ENCODE results near the gene SPR.
A peak's percentile ranks its signal among the peaks of the same experiment; 100 is the strongest.

The SPR gene

DNA sequence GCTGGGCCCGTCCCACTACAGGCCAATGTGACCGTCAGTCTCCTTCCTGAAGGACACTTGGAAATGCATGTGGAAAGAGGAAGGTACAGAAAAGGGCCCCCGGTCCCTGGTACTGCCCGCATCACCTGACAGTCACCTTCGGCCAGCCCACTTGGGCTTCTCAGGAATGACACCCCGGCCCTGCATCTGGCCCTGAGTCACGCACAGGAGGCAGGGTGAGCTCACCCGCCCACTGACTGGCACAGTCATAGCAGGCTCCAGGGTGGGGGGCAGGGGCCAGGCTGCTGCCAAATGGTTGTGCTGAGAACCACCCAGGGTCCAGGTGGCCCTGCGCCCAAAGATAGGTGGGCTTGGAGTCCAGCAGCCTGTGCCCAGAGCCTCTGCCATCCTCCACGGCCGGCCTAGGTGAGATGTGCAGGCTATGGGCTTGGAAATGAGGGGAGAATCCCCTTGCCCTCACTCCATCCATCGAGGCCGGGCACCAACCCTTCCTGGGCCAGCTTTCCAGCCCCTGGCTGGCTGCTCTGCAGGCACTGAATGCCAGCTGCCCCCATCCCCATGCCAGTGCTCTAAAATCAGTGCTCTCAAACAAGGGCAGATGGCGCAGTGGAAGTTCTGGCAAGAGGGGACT is 44.2 kb downstream of the SPR start:
- H3K9me3 ChIP-seq (ENCODE audit: insufficient read depth, low read length, severe bottlenecking) = no peaks in the 10 kb centered on the region
- ATAC-seq (ENCODE audit: insufficient read depth, low read depth) (no peak), DNase-seq (no peak)
- no peaks in the 10 kb centered on the region for H3K36me3 ChIP-seq (ENCODE audit: insufficient read depth, low read length)
- H3K4me2 ChIP-seq (ENCODE audit: insufficient read depth, low read length) = no peak overlapping the region
- no peak overlapping the region for H3K27ac ChIP-seq (ENCODE audit: low read length)
- no peak overlapping the region for H3K4me3 ChIP-seq (ENCODE audit: low read depth in 1 of 2, low read length in 2 of 2)
- H3K79me2 ChIP-seq (ENCODE audit: insufficient read depth, low read length) = no peaks in the 10 kb centered on the region
- no peaks in the 10 kb centered on the region for H3K4me1 ChIP-seq (ENCODE audit: insufficient read depth, low read length)
- no peak overlapping the region for H3K9ac ChIP-seq (ENCODE audit: low read depth, low read length)
- peaks cover 3% of the 10 kb centered on the region for H4K20me1 ChIP-seq (ENCODE audit: insufficient read depth, low read length)
- TF ChIP-seq, protein P1, sequence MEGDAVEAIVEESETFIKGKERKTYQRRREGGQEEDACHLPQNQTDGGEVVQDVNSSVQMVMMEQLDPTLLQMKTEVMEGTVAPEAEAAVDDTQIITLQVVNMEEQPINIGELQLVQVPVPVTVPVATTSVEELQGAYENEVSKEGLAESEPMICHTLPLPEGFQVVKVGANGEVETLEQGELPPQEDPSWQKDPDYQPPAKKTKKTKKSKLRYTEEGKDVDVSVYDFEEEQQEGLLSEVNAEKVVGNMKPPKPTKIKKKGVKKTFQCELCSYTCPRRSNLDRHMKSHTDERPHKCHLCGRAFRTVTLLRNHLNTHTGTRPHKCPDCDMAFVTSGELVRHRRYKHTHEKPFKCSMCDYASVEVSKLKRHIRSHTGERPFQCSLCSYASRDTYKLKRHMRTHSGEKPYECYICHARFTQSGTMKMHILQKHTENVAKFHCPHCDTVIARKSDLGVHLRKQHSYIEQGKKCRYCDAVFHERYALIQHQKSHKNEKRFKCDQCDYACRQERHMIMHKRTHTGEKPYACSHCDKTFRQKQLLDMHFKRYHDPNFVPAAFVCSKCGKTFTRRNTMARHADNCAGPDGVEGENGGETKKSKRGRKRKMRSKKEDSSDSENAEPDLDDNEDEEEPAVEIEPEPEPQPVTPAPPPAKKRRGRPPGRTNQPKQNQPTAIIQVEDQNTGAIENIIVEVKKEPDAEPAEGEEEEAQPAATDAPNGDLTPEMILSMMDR (IDR thresholded peaks at IDR 0.05; ENCODE audit: borderline replicate concordance, extremely low read depth, low read length, poor library complexity, severe bottlenecking) = no peak
- no peak for TF ChIP-seq EZH2 (IDR thresholded peaks at IDR 0.05; ENCODE audit: borderline replicate concordance, low read depth, low read length, severe bottlenecking)
- peaks cover 13% of the 10 kb centered on the region for H3K27me3 ChIP-seq (ENCODE audit: insufficient read depth, low read length, poor library complexity)
- no peak overlapping the region for H2AFZ ChIP-seq (ENCODE audit: low read depth, low read length)

DNA sequence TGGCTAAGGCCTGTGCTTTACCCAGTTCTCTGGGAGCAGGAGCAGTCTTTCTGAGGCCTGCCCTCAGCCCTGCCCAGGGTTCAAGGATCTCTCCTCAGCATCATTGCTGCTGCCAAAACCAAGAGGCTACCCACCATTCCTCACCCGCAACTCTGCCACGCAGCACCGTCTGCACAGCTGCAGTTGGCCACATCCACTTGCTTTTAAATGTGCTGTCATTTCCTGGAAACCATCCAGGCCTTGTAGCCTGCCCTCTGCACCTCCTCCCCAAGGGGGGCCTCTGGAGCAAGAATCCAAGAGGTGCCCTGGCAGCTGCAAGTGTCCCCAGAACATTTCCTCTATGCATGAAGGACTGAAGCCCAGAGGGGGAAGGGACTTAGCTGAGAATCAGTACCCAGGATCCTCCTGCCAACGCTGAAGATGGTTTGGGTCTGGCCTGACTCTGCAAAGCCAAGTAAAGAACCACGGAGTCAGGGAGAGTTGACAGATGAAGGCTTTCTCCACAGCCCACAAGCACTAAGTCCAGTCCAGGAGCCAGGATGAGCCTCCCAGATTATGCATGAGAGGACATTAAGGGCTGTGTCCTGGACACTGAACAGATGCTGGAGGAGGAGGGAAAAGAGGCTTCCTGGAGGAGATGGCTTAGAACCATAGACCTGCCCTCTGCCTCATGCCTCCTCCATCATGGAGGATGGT is 45.0 kb downstream of the SPR start:
- no peaks in the 10 kb centered on the region for H3K36me3 ChIP-seq (ENCODE audit: insufficient read depth, low read length)
- H3K4me2 ChIP-seq (ENCODE audit: insufficient read depth, low read length) = no peak overlapping the region
- peak; percentile 35 for DNase-seq
- H3K9me3 ChIP-seq (ENCODE audit: insufficient read depth, low read length, severe bottlenecking) = no peaks in the 10 kb centered on the region
- peaks cover 5% of the 10 kb centered on the region for H3K27me3 ChIP-seq (ENCODE audit: insufficient read depth, low read length, poor library complexity)
- H3K4me1 ChIP-seq (ENCODE audit: insufficient read depth, low read length) = no peaks in the 10 kb centered on the region
- no peak overlapping the region for H3K27ac ChIP-seq (ENCODE audit: low read length)
- no peak overlapping the region for H3K9ac ChIP-seq (ENCODE audit: low read depth, low read length)
- peak; percentile 73 for ATAC-seq (ENCODE audit: insufficient read depth, low read depth)
- H3K79me2 ChIP-seq (ENCODE audit: insufficient read depth, low read length) = no peaks in the 10 kb centered on the region
- peaks cover 3% of the 10 kb centered on the region for H4K20me1 ChIP-seq (ENCODE audit: insufficient read depth, low read length)
- no peak for TF ChIP-seq EZH2 (IDR thresholded peaks at IDR 0.05; ENCODE audit: borderline replicate concordance, low read depth, low read length, severe bottlenecking)
- no peak overlapping the region for H3K4me3 ChIP-seq (ENCODE audit: low read depth in 1 of 2, low read length in 2 of 2)
- no peak overlapping the region for H2AFZ ChIP-seq (ENCODE audit: low read depth, low read length)

DNA sequence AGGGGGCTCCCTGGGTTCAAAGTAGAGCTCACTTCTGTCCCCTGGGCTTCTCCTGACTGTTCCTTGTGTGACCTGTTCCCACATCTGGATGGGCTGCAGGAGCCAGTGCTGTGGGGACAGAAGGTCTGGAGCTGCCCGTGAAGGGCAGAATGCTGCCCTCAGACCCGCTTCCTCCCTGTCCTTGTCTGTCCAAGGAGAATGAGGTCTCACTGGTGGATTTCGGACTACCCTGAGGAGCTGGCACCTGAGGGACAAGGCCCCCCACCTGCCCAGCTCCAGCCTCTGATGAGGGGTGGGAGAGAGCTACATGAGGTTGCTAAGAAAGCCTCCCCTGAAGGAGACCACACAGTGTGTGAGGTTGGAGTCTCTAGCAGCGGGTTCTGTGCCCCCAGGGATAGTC is 45.6 kb downstream of the SPR start:
- ATAC-seq (ENCODE audit: insufficient read depth, low read depth) (no peak), DNase-seq (no peak)
- Histone ChIP-seq H3K79me2 (ENCODE audit: insufficient read depth, low read length) (no peaks in the 10 kb centered on the region), H3K36me3 (ENCODE audit: insufficient read depth, low read length) (no peaks in the 10 kb centered on the region), H3K4me3 (ENCODE audit: low read depth in 1 of 2, low read length in 2 of 2) (no peak overlapping the region), H3K4me1 (ENCODE audit: insufficient read depth, low read length) (no peaks in the 10 kb centered on the region), H3K9me3 (ENCODE audit: insufficient read depth, low read length, severe bottlenecking) (no peaks in the 10 kb centered on the region), H2AFZ (ENCODE audit: low read depth, low read length) (no peak overlapping the region), H3K27me3 (ENCODE audit: insufficient read depth, low read length, poor library complexity) (peaks cover 3% of the 10 kb centered on the region), H4K20me1 (ENCODE audit: insufficient read depth, low read length) (peaks cover 3% of the 10 kb centered on the region), H3K9ac (ENCODE audit: low read depth, low read length) (no peak overlapping the region), H3K27ac (ENCODE audit: low read length) (no peak overlapping the region), H3K4me2 (ENCODE audit: insufficient read depth, low read length) (no peak overlapping the region)
- no peak for TF ChIP-seq EZH2 (IDR thresholded peaks at IDR 0.05; ENCODE audit: borderline replicate concordance, low read depth, low read length, severe bottlenecking)
- TF ChIP-seq, protein P1 (IDR thresholded peaks at IDR 0.05; ENCODE audit: borderline replicate concordance, extremely low read depth, low read length, poor library complexity, severe bottlenecking) = no peak

DNA sequence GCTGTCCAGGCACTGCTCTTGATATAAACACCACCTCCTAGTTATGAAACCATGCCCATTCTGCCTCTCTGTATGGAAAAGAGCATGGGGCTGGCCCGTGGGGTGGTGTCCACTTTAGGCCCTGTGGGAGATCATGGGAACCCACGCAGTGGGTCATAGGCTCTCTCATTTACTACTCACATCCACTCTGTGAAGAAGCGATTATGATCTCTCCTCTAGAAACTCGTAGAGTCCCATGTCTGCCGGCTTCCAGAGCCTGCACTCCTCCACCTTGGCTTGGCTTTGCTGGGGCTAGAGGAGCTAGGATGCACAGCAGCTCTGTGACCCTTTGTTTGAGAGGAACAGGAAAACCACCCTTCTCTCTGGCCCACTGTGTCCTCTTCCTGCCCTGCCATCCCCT is 46.0 kb downstream of the SPR start:
- Histone ChIP-seq H3K9ac (ENCODE audit: low read depth, low read length) (no peak overlapping the region), H4K20me1 (ENCODE audit: insufficient read depth, low read length) (peaks cover 3% of the 10 kb centered on the region), H3K4me3 (ENCODE audit: low read depth in 1 of 2, low read length in 2 of 2) (no peak overlapping the region), H3K4me2 (ENCODE audit: insufficient read depth, low read length) (no peak overlapping the region), H3K9me3 (ENCODE audit: insufficient read depth, low read length, severe bottlenecking) (no peaks in the 10 kb centered on the region), H3K36me3 (ENCODE audit: insufficient read depth, low read length) (no peaks in the 10 kb centered on the region), H3K79me2 (ENCODE audit: insufficient read depth, low read length) (no peaks in the 10 kb centered on the region), H3K27ac (ENCODE audit: low read length) (no peak overlapping the region), H3K27me3 (ENCODE audit: insufficient read depth, low read length, poor library complexity) (peaks cover 3% of the 10 kb centered on the region), H2AFZ (ENCODE audit: low read depth, low read length) (no peak overlapping the region), H3K4me1 (ENCODE audit: insufficient read depth, low read length) (no peaks in the 10 kb centered on the region)
- ATAC-seq (ENCODE audit: insufficient read depth, low read depth) (no peak), DNase-seq (no peak)
- no peak for TF ChIP-seq EZH2 (IDR thresholded peaks at IDR 0.05; ENCODE audit: borderline replicate concordance, low read depth, low read length, severe bottlenecking)
- TF ChIP-seq, protein P1 (IDR thresholded peaks at IDR 0.05; ENCODE audit: borderline replicate concordance, extremely low read depth, low read length, poor library complexity, severe bottlenecking) = no peak
